Measurements from ENCODE around the gene GRIA3.

DNA sequence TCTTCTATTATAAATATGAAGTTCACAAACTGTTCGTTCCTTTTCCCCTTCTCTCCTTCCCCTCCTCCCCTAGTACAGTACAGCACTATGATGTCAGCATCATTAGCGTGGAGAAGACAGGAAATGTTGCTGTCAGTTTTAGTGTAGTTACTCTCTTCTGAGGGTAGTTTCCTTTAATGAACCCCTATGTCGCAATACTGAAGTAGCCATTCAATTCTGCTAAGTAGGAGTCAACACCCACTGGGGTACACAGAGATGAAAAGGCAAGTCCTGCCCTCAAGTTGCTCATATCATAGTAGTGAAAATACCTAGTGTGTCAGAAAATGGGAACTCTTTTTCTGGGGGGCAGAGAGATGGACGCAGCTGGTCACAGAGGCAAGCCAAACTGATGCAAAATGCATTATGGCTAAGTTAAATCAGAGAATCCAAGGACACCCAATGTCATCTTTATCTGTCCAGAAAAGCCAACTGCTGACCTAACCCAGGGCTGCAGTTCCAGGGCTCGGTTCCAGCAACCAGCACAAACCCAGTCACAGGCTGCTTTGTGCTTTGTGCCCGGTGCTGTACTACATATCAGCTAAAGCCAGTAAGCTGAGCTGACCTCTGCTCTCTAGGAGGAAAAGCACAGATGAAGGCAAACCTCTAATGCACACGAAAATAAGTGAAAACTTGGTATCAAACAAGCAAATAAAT lies 31.5 kb downstream of the GRIA3 start:
- TF ChIP-seq, protein P1, sequence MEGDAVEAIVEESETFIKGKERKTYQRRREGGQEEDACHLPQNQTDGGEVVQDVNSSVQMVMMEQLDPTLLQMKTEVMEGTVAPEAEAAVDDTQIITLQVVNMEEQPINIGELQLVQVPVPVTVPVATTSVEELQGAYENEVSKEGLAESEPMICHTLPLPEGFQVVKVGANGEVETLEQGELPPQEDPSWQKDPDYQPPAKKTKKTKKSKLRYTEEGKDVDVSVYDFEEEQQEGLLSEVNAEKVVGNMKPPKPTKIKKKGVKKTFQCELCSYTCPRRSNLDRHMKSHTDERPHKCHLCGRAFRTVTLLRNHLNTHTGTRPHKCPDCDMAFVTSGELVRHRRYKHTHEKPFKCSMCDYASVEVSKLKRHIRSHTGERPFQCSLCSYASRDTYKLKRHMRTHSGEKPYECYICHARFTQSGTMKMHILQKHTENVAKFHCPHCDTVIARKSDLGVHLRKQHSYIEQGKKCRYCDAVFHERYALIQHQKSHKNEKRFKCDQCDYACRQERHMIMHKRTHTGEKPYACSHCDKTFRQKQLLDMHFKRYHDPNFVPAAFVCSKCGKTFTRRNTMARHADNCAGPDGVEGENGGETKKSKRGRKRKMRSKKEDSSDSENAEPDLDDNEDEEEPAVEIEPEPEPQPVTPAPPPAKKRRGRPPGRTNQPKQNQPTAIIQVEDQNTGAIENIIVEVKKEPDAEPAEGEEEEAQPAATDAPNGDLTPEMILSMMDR (IDR thresholded peaks at IDR 0.05): no peak
- TF ChIP-seq, protein P2, sequence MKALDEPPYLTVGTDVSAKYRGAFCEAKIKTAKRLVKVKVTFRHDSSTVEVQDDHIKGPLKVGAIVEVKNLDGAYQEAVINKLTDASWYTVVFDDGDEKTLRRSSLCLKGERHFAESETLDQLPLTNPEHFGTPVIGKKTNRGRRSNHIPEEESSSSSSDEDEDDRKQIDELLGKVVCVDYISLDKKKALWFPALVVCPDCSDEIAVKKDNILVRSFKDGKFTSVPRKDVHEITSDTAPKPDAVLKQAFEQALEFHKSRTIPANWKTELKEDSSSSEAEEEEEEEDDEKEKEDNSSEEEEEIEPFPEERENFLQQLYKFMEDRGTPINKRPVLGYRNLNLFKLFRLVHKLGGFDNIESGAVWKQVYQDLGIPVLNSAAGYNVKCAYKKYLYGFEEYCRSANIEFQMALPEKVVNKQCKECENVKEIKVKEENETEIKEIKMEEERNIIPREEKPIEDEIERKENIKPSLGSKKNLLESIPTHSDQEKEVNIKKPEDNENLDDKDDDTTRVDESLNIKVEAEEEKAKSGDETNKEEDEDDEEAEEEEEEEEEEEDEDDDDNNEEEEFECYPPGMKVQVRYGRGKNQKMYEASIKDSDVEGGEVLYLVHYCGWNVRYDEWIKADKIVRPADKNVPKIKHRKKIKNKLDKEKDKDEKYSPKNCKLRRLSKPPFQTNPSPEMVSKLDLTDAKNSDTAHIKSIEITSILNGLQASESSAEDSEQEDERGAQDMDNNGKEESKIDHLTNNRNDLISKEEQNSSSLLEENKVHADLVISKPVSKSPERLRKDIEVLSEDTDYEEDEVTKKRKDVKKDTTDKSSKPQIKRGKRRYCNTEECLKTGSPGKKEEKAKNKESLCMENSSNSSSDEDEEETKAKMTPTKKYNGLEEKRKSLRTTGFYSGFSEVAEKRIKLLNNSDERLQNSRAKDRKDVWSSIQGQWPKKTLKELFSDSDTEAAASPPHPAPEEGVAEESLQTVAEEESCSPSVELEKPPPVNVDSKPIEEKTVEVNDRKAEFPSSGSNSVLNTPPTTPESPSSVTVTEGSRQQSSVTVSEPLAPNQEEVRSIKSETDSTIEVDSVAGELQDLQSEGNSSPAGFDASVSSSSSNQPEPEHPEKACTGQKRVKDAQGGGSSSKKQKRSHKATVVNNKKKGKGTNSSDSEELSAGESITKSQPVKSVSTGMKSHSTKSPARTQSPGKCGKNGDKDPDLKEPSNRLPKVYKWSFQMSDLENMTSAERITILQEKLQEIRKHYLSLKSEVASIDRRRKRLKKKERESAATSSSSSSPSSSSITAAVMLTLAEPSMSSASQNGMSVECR (CRISPR knock-in tag; IDR thresholded peaks at IDR 0.05; ENCODE audit: borderline replicate concordance): no peak
- TF ChIP-seq SMAD3 (CRISPR knock-in tag; IDR thresholded peaks at IDR 0.05; ENCODE audit: borderline replicate concordance) (no peak), NFE2L1 (CRISPR knock-in tag; IDR thresholded peaks at IDR 0.05) (no peak), NR1H2 (CRISPR knock-in tag; IDR thresholded peaks at IDR 0.05) (no peak)
